KBM-7 (cell line): Measurements from ENCODE around the gene LRRC52.
"Not testable (repeated sequence)": the region's sequence is repeated elsewhere in the genome, so short reads cannot be mapped to it uniquely, and the experiment has no call there.

Experiments used
- DNase-seq: peaks from one replicate; pipeline ENCODE4 v3.0.0-alpha.2; 2015
- in situ Hi-C: fragments of 300-500 bp; cut with MboI; formaldehyde crosslinking; loops from 2 replicates; pipeline ENCODE4 v1.14.3; 2020; ENCODE audit warnings: low sequenced_read_pairs, low pct_unique_long_range_greater_than_20kb, mixed read lengths

The LRRC52 gene

GRCh38 chr1:165575468-165576099 lies 31.8 kb downstream of the LRRC52 start:
- no peak for DNase-seq
- in situ Hi-C loops, result no loop called here

DNA sequence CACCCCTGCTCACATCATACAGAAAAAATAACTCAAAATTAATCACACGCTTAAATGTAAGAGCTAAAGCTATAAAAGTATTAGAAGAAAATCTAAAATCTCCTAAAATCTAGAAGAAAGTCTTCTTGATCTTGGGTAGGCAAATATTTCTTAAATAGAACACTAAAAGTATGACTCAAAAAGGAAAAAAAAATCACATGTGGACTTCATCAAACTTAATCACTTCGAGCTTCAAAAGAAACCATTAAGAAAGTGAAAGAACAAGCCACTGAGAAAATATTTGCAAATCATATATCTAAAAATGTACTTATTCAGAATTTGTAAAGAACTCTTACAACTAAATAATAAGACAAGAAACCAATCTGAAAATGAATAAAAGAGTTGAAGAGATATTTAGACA lies 32.7 kb downstream of the LRRC52 start:
- no peak for DNase-seq
- in situ Hi-C loops, result no loop called here

GRCh38 chr1:165577707-165578106 lies 33.9 kb downstream of the LRRC52 start:
- in situ Hi-C loops, result no loop called here

DNA sequence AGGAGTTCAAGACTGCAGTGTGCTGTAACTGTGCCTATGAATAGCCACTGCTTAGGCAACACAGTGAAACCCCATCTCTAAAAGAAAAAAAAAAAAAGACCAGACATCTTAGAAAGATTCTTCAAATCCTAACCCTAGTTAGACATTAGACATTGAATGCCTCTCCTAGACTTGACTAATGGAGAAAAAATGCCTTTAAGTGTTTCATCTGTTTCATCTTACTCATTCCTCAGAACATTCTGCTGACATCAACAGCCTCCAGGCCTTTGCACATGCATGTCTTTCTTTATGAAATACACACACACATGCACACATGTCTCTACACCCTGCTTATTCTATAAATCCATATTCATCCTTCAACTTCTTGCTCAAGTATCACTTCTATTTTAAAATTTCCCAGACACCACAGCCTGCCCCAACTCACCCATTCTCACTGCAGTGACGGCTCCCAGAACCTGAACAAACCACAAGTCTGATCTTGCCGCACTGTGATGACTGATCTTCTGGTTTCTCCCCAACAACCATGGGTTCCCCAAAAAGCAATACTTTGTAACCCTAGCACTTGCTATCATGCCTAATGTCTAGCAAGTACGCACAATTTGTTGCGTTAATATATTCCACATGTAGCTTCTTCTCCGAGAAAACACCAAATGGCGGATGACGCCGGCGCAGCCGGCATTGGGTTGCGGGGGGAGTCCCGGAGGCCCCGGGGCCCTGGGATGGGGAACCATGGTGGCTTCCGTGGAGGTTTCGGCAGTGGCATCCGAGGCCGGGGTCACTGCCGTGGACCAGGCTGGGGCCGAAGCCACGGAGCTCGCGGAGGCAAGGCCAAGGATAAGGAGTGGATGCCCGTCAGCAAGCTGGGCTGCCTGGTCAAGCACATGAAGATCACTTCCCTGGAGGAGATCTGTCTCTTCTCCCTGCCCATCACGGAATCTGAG lies 37.4 kb downstream of the LRRC52 start:
- in situ Hi-C loops, result loop anchor here (10.0 kb wide), 1 partner anchor 176 kb away; no protein-coding TSS in a partner anchor
- DNase-seq, result no peak

More at GRCh38 chr1:165577707-165578106, 33.9 kb downstream of the LRRC52 start:
- no peak for DNase-seq

DNA sequence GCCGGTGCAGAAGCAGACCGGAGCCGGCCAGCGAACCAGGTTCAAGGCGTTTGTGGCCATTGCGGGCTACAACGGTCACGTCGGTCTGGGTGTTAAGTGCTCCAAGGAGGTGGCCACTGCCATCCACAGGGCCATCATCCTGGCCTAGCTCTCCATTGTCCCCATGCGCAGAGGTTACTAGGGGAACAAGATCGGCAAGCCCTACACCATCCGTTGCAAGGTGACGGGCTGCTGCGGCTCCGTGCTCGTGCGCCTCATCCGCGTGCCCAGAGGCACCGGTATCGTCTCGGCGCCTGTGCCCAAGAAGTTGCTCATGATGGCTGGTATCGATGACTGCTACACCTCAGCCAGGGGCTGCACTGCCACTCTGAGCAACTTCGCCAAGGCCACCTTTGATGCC lies 38.1 kb downstream of the LRRC52 start:
- in situ Hi-C loops, result loop anchor here (10.0 kb wide), 1 partner anchor 177 kb away; no protein-coding TSS in a partner anchor
- no peak for DNase-seq

- in situ Hi-C loops, result loop anchor here (10.0 kb wide), 1 partner anchor 182 kb away; no protein-coding TSS in a partner anchor
- no peak for DNase-seq
Measured at GRCh38 chr1:165586398-165586797, 42.6 kb downstream of the LRRC52 start.

- DNase-seq, in situ Hi-C loops: not testable (repeated sequence)
Measured at GRCh38 chr1:165591391-165591790, 47.6 kb downstream of the LRRC52 start.

- DNase-seq, result peak; percentile 87
- in situ Hi-C loops, result no loop called here
Measured at GRCh38 chr1:165592945-165593823, 49.4 kb downstream of the LRRC52 start.

DNA sequence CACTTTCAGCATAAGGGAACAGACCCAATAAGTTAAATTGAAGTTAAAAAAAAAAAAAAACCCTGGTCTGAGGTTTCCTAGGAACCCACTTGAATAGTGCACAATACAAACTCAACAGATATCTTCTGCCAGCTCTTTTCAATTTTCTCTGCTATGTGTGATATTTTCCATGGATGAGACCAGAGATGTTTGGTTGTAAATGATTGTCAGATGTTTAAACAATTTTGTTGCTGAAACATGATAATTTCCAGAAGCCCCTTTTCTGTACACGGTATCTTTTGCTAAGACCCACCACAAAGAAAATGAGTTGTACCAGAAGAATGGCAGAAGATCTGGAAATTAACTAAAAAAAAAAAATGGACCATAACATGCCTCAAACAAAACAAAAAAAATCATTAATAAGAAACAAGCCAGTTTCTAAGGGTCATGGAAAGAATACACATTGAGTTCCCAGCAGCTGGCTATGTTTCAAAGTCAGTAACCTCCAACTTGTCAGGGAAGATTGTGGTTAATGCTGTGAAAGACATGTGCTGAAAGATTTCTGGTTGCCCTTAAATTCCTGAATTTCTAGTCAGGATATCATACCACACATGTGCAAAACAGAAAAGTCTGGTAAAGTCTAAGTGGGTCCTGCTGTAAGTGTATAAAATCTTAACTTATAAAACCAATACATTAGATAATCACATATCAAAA lies 51.6 kb downstream of the LRRC52 start:
- in situ Hi-C loops, result no loop called here
- DNase-seq, result no peak

DNA sequence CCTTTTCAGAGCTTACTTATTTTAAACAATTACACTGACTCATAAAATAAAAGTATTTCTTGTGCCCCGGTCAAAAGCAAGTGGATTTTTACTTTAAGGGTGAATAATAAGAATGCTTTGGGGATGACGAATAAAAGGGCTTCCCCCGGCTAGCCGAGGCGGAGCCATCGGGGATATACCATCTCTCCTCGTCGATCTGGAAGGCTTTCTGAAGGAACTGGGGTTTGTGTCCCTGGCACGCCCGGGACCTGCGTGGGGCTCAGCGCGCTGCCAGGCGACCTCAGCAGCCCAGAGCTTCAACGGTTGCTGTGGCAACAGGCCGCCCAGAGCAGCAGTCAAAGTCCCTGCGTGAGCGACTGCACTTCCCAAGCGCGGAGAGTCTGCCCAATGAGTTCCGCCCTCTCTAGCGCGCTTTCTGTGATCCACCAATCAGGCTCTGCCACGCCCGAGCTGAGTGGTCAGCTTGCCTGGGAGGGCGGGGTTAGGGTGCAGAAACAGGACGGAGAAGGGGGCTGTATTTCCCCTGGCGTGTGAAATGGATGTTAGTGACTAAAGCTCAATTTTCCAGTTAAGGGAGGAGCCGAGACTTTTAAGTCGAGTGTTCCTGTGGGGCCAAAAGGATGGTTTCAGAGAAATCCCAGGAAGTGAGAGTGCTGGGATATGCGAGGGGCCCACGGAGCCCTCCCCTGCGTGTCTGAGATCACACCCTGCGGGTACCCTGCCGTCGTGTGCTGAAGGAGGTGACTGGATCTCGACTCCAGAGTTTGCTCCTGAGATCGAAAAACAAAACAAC lies 54.3 kb downstream of the LRRC52 start:
- in situ Hi-C loops, result no loop called here

GRCh38 chr1:165598676-165599059 lies 54.9 kb downstream of the LRRC52 start:
- in situ Hi-C loops, result no loop called here
- no peak for DNase-seq

More for the DNA sequence above, 54.3 kb downstream of the LRRC52 start:
- peak; percentile 93 for DNase-seq

- in situ Hi-C loops, result loop anchor here (25.0 kb wide), 1 partner anchor 312 kb away; no protein-coding TSS in a partner anchor
- DNase-seq, result no peak
Measured at GRCh38 chr1:165600793-165601192, 57.0 kb downstream of the LRRC52 start.

DNA sequence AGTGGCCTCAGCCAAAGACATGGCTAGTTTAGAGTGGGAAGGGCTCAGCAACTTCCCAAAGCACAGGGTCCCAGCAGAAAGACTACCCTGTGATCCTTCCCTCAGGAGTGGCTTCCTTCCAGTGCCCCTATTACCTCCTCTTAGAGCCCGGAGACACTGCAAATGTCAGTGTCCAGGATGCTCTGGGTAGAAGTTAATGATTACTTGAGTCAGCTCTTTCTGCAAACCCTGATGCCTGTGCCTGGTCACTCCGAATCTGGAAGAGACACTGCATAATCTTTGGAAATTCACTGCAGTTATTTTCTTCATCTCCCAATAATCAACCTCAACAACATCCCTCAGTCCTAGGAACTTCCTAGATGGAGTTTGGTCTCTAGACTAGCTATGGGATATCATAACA lies 60.0 kb downstream of the LRRC52 start:
- no peak for DNase-seq
- in situ Hi-C loops, result loop anchor here (25.0 kb wide), 1 partner anchor 308 kb away; no protein-coding TSS in a partner anchor

- in situ Hi-C loops, result loop anchor here (25.0 kb wide), 1 partner anchor 307 kb away; no protein-coding TSS in a partner anchor
- no peak for DNase-seq
Measured at GRCh38 chr1:165605246-165605645, 61.4 kb downstream of the LRRC52 start.

DNA sequence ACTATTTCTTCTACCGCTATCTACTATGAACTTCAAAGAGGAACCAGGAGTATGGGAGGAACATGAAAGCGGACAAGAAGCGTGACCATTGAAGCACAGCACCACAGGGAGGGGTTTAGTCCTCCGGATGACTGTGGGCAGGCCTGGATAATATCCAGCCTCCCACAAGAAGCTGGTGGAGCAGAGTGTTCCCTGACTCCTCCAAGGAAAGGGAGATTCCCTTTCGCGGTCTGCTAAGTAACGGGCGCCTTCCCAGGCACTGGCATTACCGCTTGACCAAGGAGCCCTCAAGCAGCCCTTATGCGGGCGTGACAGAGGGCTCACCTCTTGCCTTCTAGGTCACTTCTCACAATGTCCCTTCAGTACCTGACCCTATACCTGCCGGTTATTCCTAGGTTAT lies 62.9 kb downstream of the LRRC52 start:
- in situ Hi-C loops, result loop anchor here (25.0 kb wide), 1 partner anchor 306 kb away; no protein-coding TSS in a partner anchor
- DNase-seq, result not testable (repeated sequence)

GRCh38 chr1:165610866-165611265 lies 67.1 kb downstream of the LRRC52 start:
- in situ Hi-C loops, result loop anchor here (25.0 kb wide), 1 partner anchor 301 kb away; no protein-coding TSS in a partner anchor
- DNase-seq, result no peak

GRCh38 chr1:165612062-165612461 lies 68.3 kb downstream of the LRRC52 start:
- in situ Hi-C loops, result loop anchor here (25.0 kb wide), 1 partner anchor 300 kb away; no protein-coding TSS in a partner anchor
- no peak for DNase-seq
